ENCODE measurements around the gene STAB2. TPM values are rescaled to one million over a fixed set of nuclear protein-coding genes. Genes with fewer than 3 reads are reported as not detected.

Gene STAB2
- total RNA-seq (2014; rRNA removed; shearing (Covaris generic)), result not detected in 2 replicates

- DNase-seq (ENCODE audit: low spot score), result no peak
These were observed at the start of gene STAB2 for GRCh38 chr12:103586791-103587370. Gene STAB2 (plus strand): TSS chr12:103587273. CDS start chr12:103587477, 204 bp downstream.

GRCh38 chr12:103538397-103538796 lies 48.7 kb upstream of the STAB2 start:
- DNase-seq (ENCODE audit: low spot score), result peak; percentile 32

- DNase-seq (ENCODE audit: low spot score), result no peak
These were observed 46.8 kb upstream of the STAB2 start for GRCh38 chr12:103540319-103540718.

GRCh38 chr12:103542078-103542477 lies 45.0 kb upstream of the STAB2 start:
- no peak for DNase-seq (ENCODE audit: low spot score)

GRCh38 chr12:103546959-103547358 lies 40.1 kb upstream of the STAB2 start:
- no peak for DNase-seq (ENCODE audit: low spot score)

- DNase-seq (ENCODE audit: low spot score), result no peak
These were observed 39.7 kb upstream of the STAB2 start for GRCh38 chr12:103547376-103547775.

- no peak for DNase-seq (ENCODE audit: low spot score)
These were observed 39.1 kb upstream of the STAB2 start for GRCh38 chr12:103547929-103548328.

- DNase-seq (ENCODE audit: low spot score), result peak; percentile 51
These were observed 38.2 kb upstream of the STAB2 start for GRCh38 chr12:103548622-103549601.

- DNase-seq (ENCODE audit: low spot score), result no peak
These were observed 30.0 kb upstream of the STAB2 start for GRCh38 chr12:103556890-103557627.

- no peak for DNase-seq (ENCODE audit: low spot score)
These were observed 29.5 kb upstream of the STAB2 start for GRCh38 chr12:103557628-103558010.

GRCh38 chr12:103558879-103559278 lies 28.2 kb upstream of the STAB2 start:
- no peak for DNase-seq (ENCODE audit: low spot score)

- peak; percentile 99 for DNase-seq (ENCODE audit: low spot score)
These were observed 26.4 kb upstream of the STAB2 start for GRCh38 chr12:103560604-103561101.

- peak; percentile 50 for DNase-seq (ENCODE audit: low spot score)
These were observed 25.9 kb upstream of the STAB2 start for GRCh38 chr12:103561174-103561573.

- DNase-seq (ENCODE audit: low spot score), result no peak
These were observed 20.7 kb upstream of the STAB2 start for GRCh38 chr12:103566398-103566797.

GRCh38 chr12:103569278-103569677 lies 17.8 kb upstream of the STAB2 start:
- no peak for DNase-seq (ENCODE audit: low spot score)

- no peak for DNase-seq (ENCODE audit: low spot score)
These were observed 15.8 kb upstream of the STAB2 start for GRCh38 chr12:103571286-103571685.

GRCh38 chr12:103572312-103573045 lies 14.6 kb upstream of the STAB2 start:
- DNase-seq (ENCODE audit: low spot score), result no peak

- DNase-seq (ENCODE audit: low spot score), result no peak
These were observed 13.9 kb upstream of the STAB2 start for GRCh38 chr12:103573185-103573584.

- no peak for DNase-seq (ENCODE audit: low spot score)
These were observed 8.1 kb upstream of the STAB2 start for GRCh38 chr12:103578926-103579325.

- DNase-seq (ENCODE audit: low spot score), result no peak
These were observed 7.0 kb upstream of the STAB2 start for GRCh38 chr12:103580026-103580425.

GRCh38 chr12:103583008-103583407 lies 4.1 kb upstream of the STAB2 start:
- DNase-seq (ENCODE audit: low spot score), result no peak

All from A172 (cell line).